Stomach smooth muscle (tissue), 2 donors: ENCODE data around the gene IL1F10.

Source experiments
- H3K27ac ChIP-seq: one replicate; pipeline ENCODE4 v1.7.0; 2013; ENCODE audit warnings: mild to moderate bottlenecking, low read length, inconsistent platforms
- H3K27me3 ChIP-seq, 2 donors: one replicate each; pipeline ENCODE4 v1.7.0; 2013; ENCODE audit warnings: low read length in 2 of 2; ENCODE audit not compliant: insufficient read depth in 2 of 2, control insufficient read depth in 1 of 2
- H3K36me3 ChIP-seq, 2 donors: one replicate each; pipeline ENCODE4 v1.7.0; 2013; ENCODE audit warnings: low read length in 2 of 2; ENCODE audit not compliant: control insufficient read depth in 2 of 2, insufficient read depth in 2 of 2
- H3K4me1 ChIP-seq: one replicate; pipeline ENCODE4 v1.7.0; 2013; ENCODE audit warnings: low read length; ENCODE audit not compliant: control insufficient read depth, insufficient read depth
- H3K4me3 ChIP-seq, 2 donors: one replicate each; pipeline ENCODE4 v1.7.0; 2013; ENCODE audit warnings: low read length in 2 of 2
- H3K9ac ChIP-seq, 2 donors: one replicate each; pipeline ENCODE4 v1.7.0; 2013; ENCODE audit warnings: low read length in 2 of 2, mild to moderate bottlenecking in 1 of 2
- H3K9me3 ChIP-seq, 2 donors: one replicate each; pipeline ENCODE4 v1.7.0; 2013; ENCODE audit warnings: low read length in 2 of 2; ENCODE audit not compliant: control insufficient read depth in 2 of 2
- donor health status: healthy.
- donor health status: Pancreatic carcinoma.

Gene IL1F10

DNA sequence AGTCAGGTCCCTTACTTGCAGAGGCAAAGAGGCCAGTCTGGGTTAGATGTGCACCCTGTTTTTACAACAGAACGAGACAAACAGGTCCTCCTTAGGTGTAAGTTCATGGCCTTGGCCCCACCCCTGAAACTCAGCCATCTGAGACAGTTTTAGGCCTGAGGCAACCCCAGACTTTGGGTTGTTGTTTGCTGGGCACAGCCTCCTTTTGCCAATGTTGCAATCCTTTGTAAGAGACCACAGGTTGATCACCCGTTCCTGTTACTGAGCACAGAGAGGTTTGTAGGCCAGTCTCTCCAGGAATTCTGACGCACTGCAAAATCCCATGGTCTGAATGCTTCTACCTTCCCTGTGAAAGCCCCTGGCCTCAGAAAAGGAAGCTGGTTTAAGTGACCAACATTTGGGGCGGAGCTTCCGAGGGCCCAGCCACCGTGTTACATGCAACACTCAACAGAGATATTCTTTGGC is 44.1 kb downstream of the IL1F10 start:
- no peaks in the 10 kb centered on the region for H3K36me3 ChIP-seq
- H3K27me3 ChIP-seq = no peaks in the 10 kb centered on the region
- H3K4me1 ChIP-seq = no peaks in the 10 kb centered on the region
- no peak overlapping the region for H3K4me3 ChIP-seq
- H3K9ac ChIP-seq = no peak overlapping the region
- H3K27ac ChIP-seq = no peak overlapping the region
- no peaks in the 10 kb centered on the region for H3K9me3 ChIP-seq

DNA sequence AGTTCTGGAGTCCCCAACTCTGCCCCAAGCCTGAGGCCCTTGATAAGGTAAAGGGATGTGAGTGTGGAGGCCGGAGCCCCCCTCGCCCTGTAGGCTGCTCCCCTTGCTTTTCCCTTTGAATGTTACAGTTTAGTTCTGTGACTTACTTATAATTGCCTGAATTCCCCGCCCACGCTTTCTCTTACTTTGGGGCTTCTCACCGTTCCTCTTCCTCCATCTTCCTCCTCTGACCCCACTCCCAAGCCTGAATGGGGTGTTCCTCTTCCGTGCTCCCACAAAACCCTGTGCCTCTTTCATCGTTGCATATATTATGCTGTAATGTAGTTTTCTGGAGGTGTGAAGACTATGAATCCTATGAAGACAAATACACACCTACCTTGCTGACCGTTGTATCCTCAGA is 44.7 kb downstream of the IL1F10 start:
- Histone ChIP-seq H3K27ac (no peak overlapping the region), H3K4me1 (no peaks in the 10 kb centered on the region), H3K4me3 (no peak overlapping the region), H3K9ac (no peak overlapping the region), H3K27me3 (no peaks in the 10 kb centered on the region), H3K9me3 (no peaks in the 10 kb centered on the region), H3K36me3 (no peaks in the 10 kb centered on the region)

- Histone ChIP-seq H3K9me3 (no peaks in the 10 kb centered on the region), H3K4me1 (no peaks in the 10 kb centered on the region), H3K36me3 (no peaks in the 10 kb centered on the region), H3K27me3 (no peaks in the 10 kb centered on the region), H3K27ac (no peak overlapping the region), H3K9ac (no peak overlapping the region), H3K4me3 (no peak overlapping the region)
These were observed 45.1 kb downstream of the IL1F10 start for GRCh38 chr2:113112871-113113270.

GRCh38 chr2:113113807-113114206 is 46.0 kb downstream of the IL1F10 start:
- Histone ChIP-seq H3K4me1 (no peaks in the 10 kb centered on the region), H3K9ac (no peak overlapping the region), H3K27me3 (no peaks in the 10 kb centered on the region), H3K4me3 (no peak overlapping the region), H3K36me3 (no peaks in the 10 kb centered on the region), H3K27ac (no peak overlapping the region), H3K9me3 (no peaks in the 10 kb centered on the region)

- no peaks in the 10 kb centered on the region for H3K4me1 ChIP-seq
- no peak overlapping the region for H3K9ac ChIP-seq
- no peak overlapping the region for H3K4me3 ChIP-seq
- no peaks in the 10 kb centered on the region for H3K9me3 ChIP-seq
- H3K27me3 ChIP-seq = no peaks in the 10 kb centered on the region
- no peak overlapping the region for H3K27ac ChIP-seq
- H3K36me3 ChIP-seq = no peaks in the 10 kb centered on the region
These were observed 46.6 kb downstream of the IL1F10 start for GRCh38 chr2:113114224-113114945.

DNA sequence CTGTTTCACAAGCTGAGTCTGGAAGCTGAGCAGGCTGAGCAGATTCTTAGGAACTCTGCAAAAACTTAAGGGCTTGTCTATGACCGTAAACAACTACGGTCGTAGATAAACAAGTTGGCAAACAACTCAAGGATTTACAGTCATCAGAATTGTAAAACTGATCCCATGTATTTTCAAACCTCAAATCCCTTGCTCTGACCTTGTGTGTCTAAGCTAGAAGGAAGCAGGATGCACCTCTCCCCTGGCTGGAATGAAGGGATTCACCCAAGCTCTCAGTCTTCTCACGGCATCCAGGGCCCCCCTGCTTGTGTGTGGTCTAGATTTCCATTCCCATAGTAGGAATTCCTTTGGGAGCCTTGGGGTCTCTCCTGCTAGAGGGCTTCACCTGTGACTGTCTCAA is 47.2 kb downstream of the IL1F10 start:
- Histone ChIP-seq H3K27ac (no peak overlapping the region), H3K4me1 (no peaks in the 10 kb centered on the region), H3K9ac (no peak overlapping the region), H3K36me3 (no peaks in the 10 kb centered on the region), H3K4me3 (no peak overlapping the region), H3K27me3 (no peaks in the 10 kb centered on the region), H3K9me3 (no peaks in the 10 kb centered on the region)

GRCh38 chr2:113116100-113116958 is 48.6 kb downstream of the IL1F10 start:
- H3K27me3 ChIP-seq = no peaks in the 10 kb centered on the region
- no peak overlapping the region for H3K9ac ChIP-seq
- no peak overlapping the region for H3K27ac ChIP-seq
- no peaks in the 10 kb centered on the region for H3K4me1 ChIP-seq
- no peak overlapping the region for H3K4me3 ChIP-seq
- no peaks in the 10 kb centered on the region for H3K9me3 ChIP-seq
- no peaks in the 10 kb centered on the region for H3K36me3 ChIP-seq

DNA sequence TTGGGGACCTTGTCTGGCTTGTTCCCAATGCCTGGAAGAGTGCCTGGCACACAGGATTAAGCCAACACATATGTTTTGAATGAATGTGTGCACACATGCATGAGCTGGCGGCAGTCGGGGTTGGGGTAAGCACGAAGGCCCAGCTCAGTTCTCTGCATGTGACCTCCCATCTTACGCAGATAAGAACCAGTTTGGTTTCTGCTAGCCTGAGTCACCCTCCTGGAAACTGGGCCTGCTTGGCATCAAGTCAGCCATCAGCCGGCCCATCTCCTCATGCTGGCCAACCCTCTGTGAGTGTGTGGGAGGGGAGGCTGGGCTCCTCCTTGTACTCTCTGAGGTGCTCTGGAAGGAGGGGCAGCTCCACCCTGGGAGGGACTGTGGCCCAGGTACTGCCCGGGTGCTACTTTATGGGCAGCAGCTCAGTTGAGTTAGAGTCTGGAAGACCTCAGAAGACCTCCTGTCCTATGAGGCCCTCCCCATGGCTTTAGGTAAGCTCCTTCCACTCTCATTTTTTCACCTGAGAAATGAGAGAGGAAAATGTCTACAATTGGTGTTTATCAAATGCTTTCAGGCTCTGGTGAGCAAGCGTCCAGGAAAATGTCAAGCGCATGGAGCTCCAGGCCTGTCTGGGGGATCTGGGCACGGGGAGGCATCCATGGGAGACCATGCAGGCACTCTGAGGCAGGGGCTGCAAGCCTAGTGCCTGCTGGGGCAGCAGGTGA is 49.9 kb downstream of the IL1F10 start:
- no peak overlapping the region for H3K4me3 ChIP-seq
- no peaks in the 10 kb centered on the region for H3K27me3 ChIP-seq
- H3K9ac ChIP-seq = no peak overlapping the region
- H3K27ac ChIP-seq = no peak overlapping the region
- no peaks in the 10 kb centered on the region for H3K4me1 ChIP-seq
- no peaks in the 10 kb centered on the region for H3K36me3 ChIP-seq
- no peaks in the 10 kb centered on the region for H3K9me3 ChIP-seq

- H3K4me3 ChIP-seq = no peak overlapping the region
- no peak overlapping the region for H3K9ac ChIP-seq
- H3K9me3 ChIP-seq = no peaks in the 10 kb centered on the region
- no peaks in the 10 kb centered on the region for H3K36me3 ChIP-seq
- H3K27me3 ChIP-seq = no peaks in the 10 kb centered on the region
- no peak overlapping the region for H3K27ac ChIP-seq
- no peaks in the 10 kb centered on the region for H3K4me1 ChIP-seq
These were observed 50.5 kb downstream of the IL1F10 start for GRCh38 chr2:113118263-113118657.

GRCh38 chr2:113119111-113119510 is 51.3 kb downstream of the IL1F10 start:
- Histone ChIP-seq H3K27ac (no peak overlapping the region), H3K4me3 (no peak overlapping the region), H3K27me3 (no peaks in the 10 kb centered on the region), H3K9ac (no peak overlapping the region), H3K36me3 (no peaks in the 10 kb centered on the region), H3K4me1 (no peaks in the 10 kb centered on the region), H3K9me3 (no peaks in the 10 kb centered on the region)
